NOMO-1 treated with DMSO at 0.1 percent for 48 hours (cell line): ENCODE results near the gene PARP16.

ENCODE experiments used
- DNase-seq: peaks from one replicate; lab custom pipeline; 2025; ENCODE audit not compliant: unreplicated experiment; lab: John Stamatoyannopoulos, UW

The PARP16 gene

DNA sequence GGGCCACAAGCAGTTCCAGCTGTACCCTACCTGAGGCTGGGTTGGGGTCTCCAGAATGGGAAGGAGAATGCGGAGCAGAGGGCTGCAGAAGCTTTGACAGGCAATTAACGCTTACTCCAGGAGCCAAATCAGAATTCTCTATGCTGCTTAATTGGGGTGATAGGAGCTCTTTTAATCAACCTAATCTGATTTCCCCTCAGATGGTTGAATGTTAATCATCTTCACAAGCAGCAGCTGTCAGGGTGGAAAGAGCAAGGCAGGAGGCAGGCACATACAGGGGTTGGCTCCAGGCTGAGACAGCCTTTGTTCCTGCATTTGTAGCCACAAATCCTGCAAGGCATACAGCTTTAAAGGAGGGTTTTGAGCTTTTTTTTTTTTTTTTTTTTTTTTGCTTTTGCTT lies 78.0 kb downstream of the PARP16 start:
- no peak for DNase-seq
